Upper lobe of left lung (tissue), 6 donors: ENCODE measurements around the gene C6orf163. TPM values are rescaled to one million over a fixed set of nuclear protein-coding genes. Genes with fewer than 3 reads are reported as not detected.

ENCODE experiments used
- ATAC-seq, 2 donors: fragments of 200-7000 bp; cut with Tn5 transposase; one replicate each; pipeline ENCODE4 v1.9.1; 2022; ENCODE audit warnings: mild to moderate bottlenecking in 2 of 2, moderate library complexity in 2 of 2; ENCODE audit not compliant: low FRiP score in 2 of 2
- DNase-seq, 2 donors: peaks; one replicate each; pipeline ENCODE4 v3.0.0-alpha.2; 2019 to 2020
- H3K27ac ChIP-seq, 4 donors: fragments of 200-600 bp; sonication (generic); one replicate each; pipeline ENCODE4 v1.5.1; 2016 to 2019
- H3K27me3 ChIP-seq, 4 donors: fragments of 200-600 bp; sonication (generic); one replicate each; pipeline ENCODE4 v1.5.1; 2017 to 2019
- H3K36me3 ChIP-seq, 4 donors: fragments of 200-600 bp; sonication (generic); one replicate each; pipeline ENCODE4 v1.5.1; 2016 to 2019
- H3K4me1 ChIP-seq, 4 donors: fragments of 200-600 bp; sonication (generic); one replicate each; pipeline ENCODE4 v1.5.1; 2018 to 2019
- H3K4me3 ChIP-seq, 4 donors: fragments of 200-600 bp; sonication (generic); one replicate each; pipeline ENCODE4 v1.5.1; 2017 to 2019; ENCODE audit warnings: mild to moderate bottlenecking in 2 of 4, moderate library complexity in 1 of 4
- H3K9me3 ChIP-seq, 4 donors: fragments of 200-600 bp; sonication (generic); one replicate each; pipeline ENCODE4 v1.5.1; 2018 to 2019
- EP300 ChIP-seq, 4 donors: sonication (generic); formaldehyde crosslinking; IDR thresholded peaks; one replicate each; pipeline ENCODE4 v1.5.1; 2017; ENCODE audit warnings: antibody characterized with exemption in 4 of 4, control low read depth in 2 of 4
- POLR2A ChIP-seq, 4 donors: fragments of 450-650 bp; IDR thresholded peaks; one replicate each; pipeline ENCODE4 v1.5.1; 2016 to 2017; ENCODE audit warnings: antibody characterized with exemption in 4 of 4, mild to moderate bottlenecking in 2 of 4
- POLR2AphosphoS5 ChIP-seq, 2 donors: sonication (generic); formaldehyde crosslinking; IDR thresholded peaks; one replicate each; pipeline ENCODE4 v1.5.1; 2017; ENCODE audit warnings: antibody characterized with exemption in 2 of 2
- WGBS, 2 donors: methylation state at CpG; one replicate each; pipeline ENCODE4 v1.1.5; 2017 to 2018; 5-methylcytosine and 5-hydroxymethylcytosine counted together
- total RNA-seq, 6 donors: library from RNA; depleted of rRNA in 4 of 6; stranded (reverse); fragments of >200 nt in 4 of 6; gene quantifications; one replicate each; pipeline versions ENCODE4 v1.1.0 to v1.2.1, GENCODE V29; 2016 to 2021
- TF ChIP-seq, protein P1 (sequence below), 6 experiments: fragments of 450-650 bp in 4 of 6; fragments of 200-600 bp in 2 of 6; sonication (generic) in 2 of 6; IDR thresholded peaks; one replicate each; pipeline ENCODE4 v1.5.1; 2016 to 2019; ENCODE audit warnings: antibody characterized with exemption in 6 of 6
- donor health status: DM: no; HTN: no; CAD: no; lungs with moderate emphysema.
- donor health status: DM: no; HTN: yes; CAD: no; lungs with severe emphysema.

Gene C6orf163
- total RNA-seq, 6 donors from 2014 or later = 1.6 to 7.3 (median 2.1) TPM

DNA sequence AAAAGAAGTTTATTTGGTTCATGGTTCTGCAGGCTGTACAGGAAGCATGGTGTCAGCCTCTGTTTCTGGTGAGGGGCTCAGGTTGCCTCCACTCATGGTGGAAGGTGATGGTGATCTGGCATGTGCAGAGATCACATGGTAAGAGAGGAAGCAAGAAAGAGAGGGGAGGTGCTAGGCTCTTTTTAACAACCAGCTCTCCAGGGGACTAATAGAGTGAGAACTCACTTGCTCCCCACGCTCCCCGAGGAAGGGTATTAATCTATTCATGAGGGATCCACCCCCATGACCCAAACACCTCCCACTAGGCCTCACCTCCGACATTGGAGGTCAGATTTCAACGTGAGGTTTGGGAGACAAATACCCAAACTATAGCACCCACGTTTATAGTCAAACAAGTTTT is 11.6 kb upstream of the C6orf163 start:
- no peak for TF ChIP-seq POLR2AphosphoS5 (IDR thresholded peaks at IDR 0.05)
- TF ChIP-seq, protein P1, sequence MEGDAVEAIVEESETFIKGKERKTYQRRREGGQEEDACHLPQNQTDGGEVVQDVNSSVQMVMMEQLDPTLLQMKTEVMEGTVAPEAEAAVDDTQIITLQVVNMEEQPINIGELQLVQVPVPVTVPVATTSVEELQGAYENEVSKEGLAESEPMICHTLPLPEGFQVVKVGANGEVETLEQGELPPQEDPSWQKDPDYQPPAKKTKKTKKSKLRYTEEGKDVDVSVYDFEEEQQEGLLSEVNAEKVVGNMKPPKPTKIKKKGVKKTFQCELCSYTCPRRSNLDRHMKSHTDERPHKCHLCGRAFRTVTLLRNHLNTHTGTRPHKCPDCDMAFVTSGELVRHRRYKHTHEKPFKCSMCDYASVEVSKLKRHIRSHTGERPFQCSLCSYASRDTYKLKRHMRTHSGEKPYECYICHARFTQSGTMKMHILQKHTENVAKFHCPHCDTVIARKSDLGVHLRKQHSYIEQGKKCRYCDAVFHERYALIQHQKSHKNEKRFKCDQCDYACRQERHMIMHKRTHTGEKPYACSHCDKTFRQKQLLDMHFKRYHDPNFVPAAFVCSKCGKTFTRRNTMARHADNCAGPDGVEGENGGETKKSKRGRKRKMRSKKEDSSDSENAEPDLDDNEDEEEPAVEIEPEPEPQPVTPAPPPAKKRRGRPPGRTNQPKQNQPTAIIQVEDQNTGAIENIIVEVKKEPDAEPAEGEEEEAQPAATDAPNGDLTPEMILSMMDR (IDR thresholded peaks at IDR 0.05) = no peak
- ATAC-seq (no peak), DNase-seq (no peak)
- H3K9me3 ChIP-seq = no peaks in the 10 kb centered on the region
- no peaks in the 10 kb centered on the region for H3K27me3 ChIP-seq
- 77 to 79% methylated on average over 3 to 5 of the region's 5 CpGs for WGBS, 2 donors
- no peak overlapping the region for H3K4me3 ChIP-seq
- peak overlapping the region in 1 of 4 donors; percentile 14 for H3K27ac ChIP-seq
- no peaks in the 10 kb centered on the region for H3K36me3 ChIP-seq
- peaks cover 0 to 9% (median 7%) of the 10 kb centered on the region in 4 donors for H3K4me1 ChIP-seq

DNA sequence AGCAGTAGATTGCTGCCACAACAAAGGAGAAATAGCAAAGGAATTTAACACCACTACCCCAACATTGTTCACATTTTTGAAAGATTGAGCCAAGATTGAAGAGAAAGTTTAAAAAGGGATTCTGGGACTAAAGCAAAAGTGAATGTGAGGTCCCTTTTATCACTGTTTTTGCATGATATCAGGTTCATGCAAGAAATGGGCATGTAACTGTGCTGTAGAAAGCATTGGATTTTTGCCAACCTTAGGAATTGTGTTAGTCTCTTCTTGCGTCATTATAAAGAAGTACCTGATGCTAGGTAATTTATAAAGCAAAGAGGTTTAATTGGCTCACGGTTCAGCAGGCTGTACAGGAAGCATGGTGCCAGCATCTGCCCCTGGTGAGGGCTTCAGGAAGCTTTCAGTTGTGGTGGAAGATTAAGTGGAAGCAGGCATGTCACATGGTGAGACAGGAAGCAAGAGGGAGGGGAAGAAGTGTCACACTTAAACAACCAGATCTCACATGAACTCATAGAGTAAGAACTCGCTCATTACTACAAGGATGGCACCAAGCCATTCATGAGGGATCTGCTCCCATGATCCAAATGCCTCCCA is 10.9 kb upstream of the C6orf163 start:
- WGBS, 2 donors = 44 to 47% methylated on average over 3 of the region's 3 CpGs
- Histone ChIP-seq H3K4me3 (no peak overlapping the region), H3K27ac (peak overlapping the region in 2 of 4 donors; percentile 14 to 16), H3K4me1 (peaks cover 0 to 9% (median 7%) of the 10 kb centered on the region in 4 donors), H3K9me3 (no peaks in the 10 kb centered on the region), H3K36me3 (no peaks in the 10 kb centered on the region), H3K27me3 (no peaks in the 10 kb centered on the region)
- ATAC-seq (peak in 1 of 2 donors; percentile 49), DNase-seq (no peak)
- TF ChIP-seq EP300 (IDR thresholded peaks at IDR 0.05) = no peak
- TF ChIP-seq, protein P1 (IDR thresholded peaks at IDR 0.05) = no peak
- no peak for TF ChIP-seq POLR2A (IDR thresholded peaks at IDR 0.05)
- no peak for TF ChIP-seq POLR2AphosphoS5 (IDR thresholded peaks at IDR 0.05)

- Histone ChIP-seq H3K36me3 (no peaks in the 10 kb centered on the region), H3K27me3 (no peaks in the 10 kb centered on the region), H3K4me3 (no peak overlapping the region), H3K9me3 (no peaks in the 10 kb centered on the region), H3K4me1 (peaks cover 0 to 9% (median 7%) of the 10 kb centered on the region in 4 donors), H3K27ac (no peak overlapping the region)
- ATAC-seq (peak in 1 of 2 donors; percentile 42), DNase-seq (no peak)
- TF ChIP-seq, protein P1 (IDR thresholded peaks at IDR 0.05) = no peak
- TF ChIP-seq POLR2AphosphoS5 (IDR thresholded peaks at IDR 0.05) = no peak
- TF ChIP-seq POLR2A (IDR thresholded peaks at IDR 0.05) = no peak
- TF ChIP-seq EP300 (IDR thresholded peaks at IDR 0.05) = no peak
- 76 to 80% methylated on average over 1 of the region's 1 CpG for WGBS, 2 donors
Measured at GRCh38 chr6:87334683-87335082, 9.9 kb upstream of the C6orf163 start.

- Histone ChIP-seq H3K9me3 (no peaks in the 10 kb centered on the region), H3K36me3 (no peaks in the 10 kb centered on the region), H3K4me3 (no peak overlapping the region), H3K27ac (no peak overlapping the region), H3K27me3 (no peaks in the 10 kb centered on the region), H3K4me1 (peaks cover 0 to 9% (median 7%) of the 10 kb centered on the region in 4 donors)
- ATAC-seq (no peak), DNase-seq (no peak)
- 93 to 96% methylated on average over 4 of the region's 4 CpGs for WGBS, 2 donors
- TF ChIP-seq EP300 (IDR thresholded peaks at IDR 0.05) (no peak), POLR2AphosphoS5 (IDR thresholded peaks at IDR 0.05) (no peak), POLR2A (IDR thresholded peaks at IDR 0.05) (no peak)
- TF ChIP-seq, protein P1 (IDR thresholded peaks at IDR 0.05) = no peak
Measured at GRCh38 chr6:87336367-87336766, 8.2 kb upstream of the C6orf163 start.

- no peak for DNase-seq
- Histone ChIP-seq H3K9me3 (no peaks in the 10 kb centered on the region), H3K4me3 (no peak overlapping the region), H3K36me3 (peaks cover 0 to 4% (median 0%) of the 10 kb centered on the region in 4 donors), H3K4me1 (no peaks in the 10 kb centered on the region), H3K27ac (no peak overlapping the region), H3K27me3 (no peaks in the 10 kb centered on the region)
- no peak for ATAC-seq
- WGBS, 2 donors = 91 to 95% methylated on average over 4 of the region's 4 CpGs
- TF ChIP-seq, protein P1 (IDR thresholded peaks at IDR 0.05) = no peak
- TF ChIP-seq POLR2A (IDR thresholded peaks at IDR 0.05) (no peak), POLR2AphosphoS5 (IDR thresholded peaks at IDR 0.05) (no peak), EP300 (IDR thresholded peaks at IDR 0.05) (no peak)
Measured at GRCh38 chr6:87340230-87340629, 4.4 kb upstream of the C6orf163 start.
